Measurements from ENCODE around the gene TMEM98.

GRCh38 chr17:32980230-32980629 is 52.3 kb downstream of the TMEM98 start:
- TF ChIP-seq CTCF (conservative IDR thresholded peaks at IDR 0.05 in 1 of 2, IDR thresholded peaks at IDR 0.05 in 1 of 2; ENCODE audit: extremely low read depth in 1 of 2, insufficient read depth in 1 of 2, low read depth in 1 of 2, low read length in 2 of 2) (no peak), EZH2 (IDR thresholded peaks at IDR 0.05; ENCODE audit: borderline replicate concordance, low read length) (no peak)

Measured in mammary epithelial cell (primary cell).